Caco-2 (cell line): ENCODE measurements around the gene PHACTR1. TPM values are rescaled to one million over a fixed set of nuclear protein-coding genes. Genes with fewer than 3 reads are reported as not detected.

Source experiments
- BruUV-seq: library from RNA; stranded (reverse); fragments of 400-500 nt; replicated peaks from 2 replicates; lab custom pipeline; 2021; lab: Mats Ljungman, UMichigan
- CTCF ChIA-PET: fragments of 300-600 bp; sonication (Branson Sonifier 250); formaldehyde crosslinking; loops from one replicate; lab custom pipeline; 2022; ENCODE audit warnings: antibody characterized with exemption; lab: Charles Lee
- POLR2A ChIA-PET: fragments of 300-600 bp; sonication (Branson Sonifier 250); formaldehyde crosslinking; loops from one replicate; lab custom pipeline; 2022; ENCODE audit warnings: antibody characterized with exemption; lab: Charles Lee
- DNase-seq, 2 experiments: peaks; one replicate each; pipeline versions ENCODE4 v3.0.0 to v3.0.0-alpha.2; 2020 to 2022
- H3K27me3 ChIP-seq: replicated peaks from 2 replicates; pipeline ENCODE4 v1.6.0; 2011; ENCODE audit warnings: low read length; ENCODE audit not compliant: control insufficient read depth, insufficient read depth
- H3K36me3 ChIP-seq: 2 replicates; pipeline ENCODE4 v1.5.1; 2011; ENCODE audit warnings: low read length; ENCODE audit not compliant: control insufficient read depth, insufficient read depth
- H3K4me1 ChIP-seq: fragments of 250-450 bp; sonication (Bioruptor Pico); 2 replicates; pipeline ENCODE4 v1.5.1; 2020; ENCODE audit warnings: mild to moderate bottlenecking
- H3K4me3 ChIP-seq: 2 replicates; pipeline ENCODE4 v1.5.1; 2011; ENCODE audit warnings: low read depth, mild to moderate bottlenecking, control low read depth, low read length
- H3K9me3 ChIP-seq: fragments of 250-450 bp; sonication (Bioruptor Pico); 2 replicates; pipeline ENCODE4 v1.5.1; 2020; ENCODE audit warnings: mild to moderate bottlenecking, moderate library complexity
- H3K27ac Mint-ChIP-seq: one replicate; pipeline ENCODE4 v1.8.0; 2022; ENCODE audit warnings: mixed read lengths; ENCODE audit not compliant: unreplicated experiment
- H3K27me3 Mint-ChIP-seq: one replicate; pipeline ENCODE4 v1.8.0; 2022; ENCODE audit warnings: mixed read lengths; ENCODE audit not compliant: insufficient read depth, unreplicated experiment
- H3K36me3 Mint-ChIP-seq: one replicate; pipeline ENCODE4 v1.8.0; 2022; ENCODE audit warnings: mild to moderate bottlenecking, mixed read lengths; ENCODE audit not compliant: insufficient read depth, unreplicated experiment
- H3K4me1 Mint-ChIP-seq: one replicate; pipeline ENCODE4 v1.8.0; 2022; ENCODE audit warnings: low read depth, mixed read lengths; ENCODE audit not compliant: unreplicated experiment
- H3K4me3 Mint-ChIP-seq: one replicate; pipeline ENCODE4 v1.8.0; 2022; ENCODE audit warnings: mild to moderate bottlenecking, moderate library complexity, mixed read lengths; ENCODE audit not compliant: unreplicated experiment
- H3K9me3 Mint-ChIP-seq: one replicate; pipeline ENCODE4 v1.8.0; 2022; ENCODE audit warnings: mixed read lengths; ENCODE audit not compliant: unreplicated experiment
- CTCF ChIP-seq, 2 experiments: fragments of 200-600 bp in 1 of 2; IDR thresholded peaks; 1 replicate in 1 of 2; 2 replicates in 1 of 2; pipeline versions ENCODE4 v1.5.1 to v1.8.0; 2011 to 2022; ENCODE audit warnings: antibody characterized with exemption in 1 of 2, control low read depth in 1 of 2, inconsistent platforms in 1 of 2, low read depth in 1 of 2, low read length in 1 of 2, mild to moderate bottlenecking in 1 of 2, moderate library complexity in 1 of 2; ENCODE audit not compliant: insufficient read depth in 1 of 2, severe bottlenecking in 1 of 2, unreplicated experiment in 1 of 2
- intact Hi-C: fragments of 100-400 bp; cut with micrococcal nuclease; formaldehyde crosslinking; loops from one replicate; pipeline ENCODE4 v1.10.0; 2022; ENCODE audit not compliant: unreplicated experiment
- total RNA-seq: library from RNA; stranded (reverse); gene quantifications from 2 replicates; pipeline ENCODE4 v1.2.3, GENCODE V29; 2022

PHACTR1 gene
- total RNA-seq, 1 experiment from 2014 or later = 0.41 TPM

- Histone ChIP-seq H3K9me3 (no peaks in the 10 kb centered on the region), H3K36me3 (peaks cover 2% of the 10 kb centered on the region), H3K4me1 (peaks cover 5% of the 10 kb centered on the region; the same call in 1 of the 2 replicates), H3K27me3 (no peaks in the 10 kb centered on the region), H3K4me3 (no peak overlapping the region)
- no peak for TF ChIP-seq CTCF (IDR thresholded peaks at IDR 0.05; ENCODE audit: insufficient read depth in 1 of 2, low read depth in 1 of 2, low read length in 1 of 2, severe bottlenecking in 1 of 2, unreplicated experiment in 1 of 2)
- DNase-seq = no peak
- peaks cover 21% of the 10 kb centered on the region for H3K4me1 Mint-ChIP-seq
- CTCF ChIA-PET = interaction anchor here (1.7 kb wide), 1 partner anchor 102 kb away, joined by 5 read pairs; no protein-coding TSS in a partner anchor
- H3K27ac Mint-ChIP-seq = no peak overlapping the region
- no peak overlapping the region for H3K4me3 Mint-ChIP-seq
- BruUV-seq = no TSS peak
- intact Hi-C loops = no loop called here
- POLR2A ChIA-PET = no interaction called here
- H3K27me3 Mint-ChIP-seq = no peaks in the 10 kb centered on the region
- peaks cover 99% of the 10 kb centered on the region for H3K36me3 Mint-ChIP-seq
- H3K9me3 Mint-ChIP-seq = no peaks in the 10 kb centered on the region
Measured at GRCh38 chr6:13297391-13297790, 580.8 kb downstream of the PHACTR1 start.

GRCh38 chr6:13298446-13298845 lies 581.9 kb downstream of the PHACTR1 start:
- no peaks in the 10 kb centered on the region for H3K27me3 Mint-ChIP-seq
- H3K27ac Mint-ChIP-seq = no peak overlapping the region
- no peaks in the 10 kb centered on the region for H3K9me3 Mint-ChIP-seq
- intact Hi-C loops = no loop called here
- H3K4me1 ChIP-seq = no peaks in the 10 kb centered on the region; the same call in 1 of the 2 replicates
- TF ChIP-seq CTCF (IDR thresholded peaks at IDR 0.05; ENCODE audit: insufficient read depth in 1 of 2, low read depth in 1 of 2, low read length in 1 of 2, severe bottlenecking in 1 of 2, unreplicated experiment in 1 of 2) = no peak
- H3K36me3 ChIP-seq = peaks cover 2% of the 10 kb centered on the region
- no peaks in the 10 kb centered on the region for H3K27me3 ChIP-seq
- H3K36me3 Mint-ChIP-seq = peaks cover 99% of the 10 kb centered on the region
- ChIA-PET POLR2A (no interaction called here), CTCF (interaction anchor here (1.7 kb wide), 1 partner anchor 103 kb away, joined by 5 read pairs; no protein-coding TSS in a partner anchor)
- no TSS peak for BruUV-seq
- no peak for DNase-seq
- H3K4me3 ChIP-seq = no peak overlapping the region
- H3K4me3 Mint-ChIP-seq = no peak overlapping the region
- H3K9me3 ChIP-seq = no peaks in the 10 kb centered on the region
- H3K4me1 Mint-ChIP-seq = peaks cover 28% of the 10 kb centered on the region

GRCh38 chr6:13299403-13299821 lies 582.8 kb downstream of the PHACTR1 start:
- no peak for TF ChIP-seq CTCF (IDR thresholded peaks at IDR 0.05; ENCODE audit: insufficient read depth in 1 of 2, low read depth in 1 of 2, low read length in 1 of 2, severe bottlenecking in 1 of 2, unreplicated experiment in 1 of 2)
- CTCF ChIA-PET = no interaction called here
- H3K27me3 Mint-ChIP-seq = no peaks in the 10 kb centered on the region
- Histone ChIP-seq H3K27me3 (no peaks in the 10 kb centered on the region), H3K36me3 (peaks cover 2% of the 10 kb centered on the region), H3K4me1 (no peaks in the 10 kb centered on the region), H3K9me3 (no peaks in the 10 kb centered on the region), H3K4me3 (no peak overlapping the region)
- no TSS peak for BruUV-seq
- H3K9me3 Mint-ChIP-seq = no peaks in the 10 kb centered on the region
- intact Hi-C loops = no loop called here
- peaks cover 21% of the 10 kb centered on the region for H3K4me1 Mint-ChIP-seq
- H3K27ac Mint-ChIP-seq = no peak overlapping the region
- POLR2A ChIA-PET = no interaction called here
- no peak overlapping the region for H3K4me3 Mint-ChIP-seq
- DNase-seq = no peak
- H3K36me3 Mint-ChIP-seq = peaks cover 99% of the 10 kb centered on the region
